GM18519 (cell line): ENCODE results near the gene RUVBL2.

Source experiments
- ATAC-seq: cut with Tn5 transposase; IDR thresholded peaks from one replicate; pipeline ENCODE4 v1.9.1; 2021; ENCODE audit warnings: mild to moderate bottlenecking, moderate library complexity; ENCODE audit not compliant: unreplicated experiment, low FRiP score

The RUVBL2 gene

GRCh38 chr19:48963371-48964204, 30.1 kb upstream of the RUVBL2 start:
- no peak for ATAC-seq

DNA sequence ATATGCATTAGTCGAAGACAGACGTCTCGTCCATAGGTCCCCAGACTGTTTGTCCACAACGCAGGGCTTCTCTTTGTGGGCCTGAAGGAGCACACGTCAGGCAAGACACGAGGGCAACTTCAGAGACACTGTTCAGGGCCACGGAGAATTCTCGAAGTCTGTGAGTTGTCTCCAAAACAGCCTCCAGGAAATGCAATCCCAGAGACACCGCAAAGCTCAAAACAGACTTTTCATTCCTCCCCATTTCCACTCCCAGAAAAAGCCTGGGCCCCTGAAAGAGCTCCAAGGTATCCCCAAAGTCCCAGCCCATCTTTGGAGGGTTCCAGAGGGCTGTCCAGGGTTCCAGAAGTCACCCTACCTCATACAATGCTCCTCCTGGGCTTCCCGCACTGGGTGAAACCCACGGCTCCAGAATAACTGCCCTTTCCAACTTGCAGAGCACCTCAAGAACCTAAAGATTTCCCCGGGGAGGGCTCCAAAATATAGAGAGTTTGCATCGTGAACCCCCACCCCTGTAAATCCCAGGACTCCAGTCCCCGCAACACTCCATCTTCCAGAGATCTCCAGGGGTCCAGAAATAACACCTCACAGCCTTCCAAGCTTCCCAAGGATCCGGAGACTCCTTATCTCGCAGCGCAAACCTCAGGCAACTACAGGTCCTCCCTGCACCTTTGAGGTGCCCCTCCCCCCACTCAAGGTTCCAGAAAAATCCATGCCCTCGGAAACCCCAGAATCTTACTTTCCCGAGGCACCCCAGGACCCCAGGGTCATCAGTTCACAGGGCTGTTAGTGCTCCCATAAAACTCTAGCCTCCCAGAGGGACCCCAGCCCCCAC, 29.3 kb upstream of the RUVBL2 start:
- no peak for ATAC-seq

DNA sequence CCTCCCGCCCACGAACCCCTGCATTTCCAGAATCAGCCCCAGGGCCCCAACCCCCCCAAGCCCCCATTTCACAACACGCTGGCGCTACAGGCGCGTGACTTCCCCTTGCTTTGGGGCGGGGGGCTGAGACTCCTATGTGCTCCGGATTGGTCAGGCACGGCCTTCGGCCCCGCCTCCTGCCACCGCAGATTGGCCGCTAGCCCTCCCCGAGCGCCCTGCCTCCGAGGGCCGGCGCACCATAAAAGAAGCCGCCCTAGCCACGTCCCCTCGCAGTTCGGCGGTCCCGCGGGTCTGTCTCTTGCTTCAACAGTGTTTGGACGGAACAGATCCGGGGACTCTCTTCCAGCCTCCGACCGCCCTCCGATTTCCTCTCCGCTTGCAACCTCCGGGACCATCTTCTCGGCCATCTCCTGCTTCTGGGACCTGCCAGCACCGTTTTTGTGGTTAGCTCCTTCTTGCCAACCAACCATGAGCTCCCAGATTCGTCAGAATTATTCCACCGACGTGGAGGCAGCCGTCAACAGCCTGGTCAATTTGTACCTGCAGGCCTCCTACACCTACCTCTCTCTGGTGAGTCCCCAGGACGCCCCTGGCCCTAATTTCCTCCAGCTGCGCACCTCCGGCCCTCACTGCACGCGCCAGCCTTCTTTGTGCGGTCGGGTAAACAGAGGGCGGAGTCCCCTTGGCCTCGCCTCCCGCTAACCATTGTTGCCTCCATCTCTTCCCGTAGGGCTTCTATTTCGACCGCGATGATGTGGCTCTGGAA, 28.5 kb upstream of the RUVBL2 start, which contains the start of gene FTL:
Gene FTL, plus strand, starts transcription at position 270 of the 766 bp plus-strand sequence. Its CDS starts 199 bp downstream, at position 469.
- peak; percentile 43 for ATAC-seq

DNA sequence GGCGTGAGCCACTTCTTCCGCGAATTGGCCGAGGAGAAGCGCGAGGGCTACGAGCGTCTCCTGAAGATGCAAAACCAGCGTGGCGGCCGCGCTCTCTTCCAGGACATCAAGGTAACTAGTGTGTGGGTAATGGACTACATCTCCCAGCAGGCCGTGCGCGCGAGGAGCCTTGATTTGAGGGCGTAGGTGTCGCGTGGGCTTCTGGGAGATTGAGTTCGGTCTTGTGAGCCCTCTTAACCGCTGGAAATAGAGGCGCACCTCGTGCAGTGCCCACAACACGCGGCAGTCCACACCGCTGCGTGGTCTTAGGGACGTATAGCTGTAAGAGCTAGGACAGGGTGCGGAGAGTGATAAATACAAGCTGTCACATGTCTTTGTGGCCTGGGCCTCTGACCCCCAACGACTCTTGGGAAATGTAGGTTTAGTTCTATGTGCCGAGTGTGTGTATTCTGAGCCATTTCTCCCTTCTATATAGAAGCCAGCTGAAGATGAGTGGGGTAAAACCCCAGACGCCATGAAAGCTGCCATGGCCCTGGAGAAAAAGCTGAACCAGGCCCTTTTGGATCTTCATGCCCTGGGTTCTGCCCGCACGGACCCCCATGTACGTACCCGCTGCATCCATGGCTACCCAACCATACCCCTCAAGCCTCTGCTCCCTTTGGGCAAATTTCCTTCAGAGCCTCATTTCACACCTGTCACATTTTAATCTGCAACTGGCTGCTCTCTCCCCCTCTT, 27.7 kb upstream of the RUVBL2 start:
- peak; percentile 5 for ATAC-seq

DNA sequence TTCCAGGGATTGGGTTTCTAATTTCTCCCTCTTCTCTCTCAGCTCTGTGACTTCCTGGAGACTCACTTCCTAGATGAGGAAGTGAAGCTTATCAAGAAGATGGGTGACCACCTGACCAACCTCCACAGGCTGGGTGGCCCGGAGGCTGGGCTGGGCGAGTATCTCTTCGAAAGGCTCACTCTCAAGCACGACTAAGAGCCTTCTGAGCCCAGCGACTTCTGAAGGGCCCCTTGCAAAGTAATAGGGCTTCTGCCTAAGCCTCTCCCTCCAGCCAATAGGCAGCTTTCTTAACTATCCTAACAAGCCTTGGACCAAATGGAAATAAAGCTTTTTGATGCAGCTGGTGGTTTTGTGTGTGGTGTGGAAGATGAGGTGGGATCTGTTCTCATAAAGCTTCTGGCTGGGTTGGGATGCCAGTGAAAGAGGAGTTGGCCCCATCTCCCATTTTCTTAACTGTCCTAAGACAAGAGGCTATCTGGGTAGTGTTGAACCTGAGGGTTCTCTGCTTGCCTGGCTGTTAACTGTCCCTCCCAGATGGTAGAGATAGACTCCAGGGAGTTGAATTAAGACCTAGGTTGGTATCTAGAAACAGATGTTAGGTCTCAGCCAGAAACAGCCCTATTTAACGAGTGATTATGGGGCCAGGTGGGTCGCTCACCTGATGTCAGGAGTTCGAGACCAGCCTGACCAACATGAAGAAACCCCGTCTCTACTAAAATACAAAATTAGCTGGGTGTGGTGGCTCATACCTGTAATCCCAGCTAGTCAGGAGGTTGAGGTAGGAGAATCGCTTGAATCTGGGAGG, 26.9 kb upstream of the RUVBL2 start:
- no peak for ATAC-seq

GRCh38 chr19:48967346-48968178, 26.1 kb upstream of the RUVBL2 start:
- ATAC-seq, result no peak

GRCh38 chr19:48968179-48968661, 25.5 kb upstream of the RUVBL2 start:
- ATAC-seq, result no peak

GRCh38 chr19:48968813-48969218, 24.9 kb upstream of the RUVBL2 start:
- no peak for ATAC-seq

DNA sequence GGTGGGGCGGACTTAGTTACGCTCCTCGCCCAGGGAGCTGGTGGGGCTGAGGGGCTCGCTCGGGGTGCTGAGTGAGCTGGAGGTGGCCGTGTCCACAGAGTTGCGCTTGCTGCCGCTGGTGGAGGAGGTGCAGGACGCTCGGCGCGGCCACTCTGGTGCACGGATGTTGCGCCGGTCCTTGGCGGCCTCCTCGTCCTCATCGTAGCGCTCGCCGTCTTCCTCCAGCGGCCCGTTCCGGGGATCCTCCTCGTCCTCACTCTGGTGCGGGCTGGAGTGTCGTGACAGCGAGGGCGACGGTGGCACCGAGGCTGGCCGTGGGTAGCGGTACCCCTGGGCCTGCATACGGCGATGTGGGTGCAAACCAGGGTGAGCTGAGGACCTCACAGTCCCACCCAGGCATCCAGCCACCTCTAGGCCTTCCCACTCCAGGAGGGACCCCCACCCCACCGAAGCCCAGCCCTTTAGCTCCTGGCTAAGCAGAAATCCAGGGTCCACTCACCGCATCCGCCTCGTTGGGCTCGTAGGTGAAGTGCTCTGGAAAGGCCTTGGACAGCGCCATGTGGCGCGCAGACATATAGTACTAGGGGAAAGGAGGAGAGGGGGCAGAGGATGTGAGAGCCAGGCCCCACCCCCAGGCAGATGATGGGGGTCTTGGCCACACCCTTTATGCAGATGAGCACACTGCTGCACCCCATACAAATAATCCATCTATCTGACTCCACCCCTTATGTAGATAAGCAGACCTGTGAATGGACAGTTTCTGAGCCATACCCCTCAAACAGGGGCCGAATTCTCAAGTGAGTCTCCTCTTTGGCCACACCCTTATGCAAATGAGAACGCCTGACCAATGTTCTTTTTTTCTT, 24.2 kb upstream of the RUVBL2 start:
- ATAC-seq, result no peak

- no peak for ATAC-seq
Observed at GRCh38 chr19:48970139-48970766, 23.4 kb upstream of the RUVBL2 start.

GRCh38 chr19:48970923-48971395, 22.7 kb upstream of the RUVBL2 start:
- no peak for ATAC-seq

- no peak for ATAC-seq
Observed at GRCh38 chr19:48975947-48976847, 17.5 kb upstream of the RUVBL2 start.

GRCh38 chr19:48977061-48977460, 16.6 kb upstream of the RUVBL2 start:
- no peak for ATAC-seq

GRCh38 chr19:48982280-48982679, 11.4 kb upstream of the RUVBL2 start:
- no peak for ATAC-seq

GRCh38 chr19:48985711-48986110, 8.0 kb upstream of the RUVBL2 start:
- no peak for ATAC-seq

DNA sequence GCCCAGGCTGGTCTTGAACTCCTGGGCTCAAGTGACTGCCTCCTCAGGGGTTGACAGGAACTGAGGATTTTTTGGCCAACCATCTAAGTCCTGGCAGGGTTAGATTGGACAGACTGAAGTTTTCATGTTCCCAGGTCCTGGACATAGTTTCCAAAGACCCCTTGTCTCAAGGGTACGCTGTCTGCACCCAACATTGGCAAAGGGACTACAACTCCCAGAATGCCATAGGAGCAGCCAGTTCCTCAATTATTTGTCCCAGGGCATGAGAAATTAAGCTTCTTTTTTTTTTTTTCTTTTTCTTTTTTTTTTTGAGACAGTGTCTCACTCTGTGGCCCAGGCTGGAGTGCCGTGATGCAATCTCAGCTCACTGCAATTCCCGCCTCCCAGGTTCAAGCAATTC, 7.5 kb upstream of the RUVBL2 start:
- ATAC-seq, result no peak
